Peyer's patch (tissue), 4 donors: Measurements from ENCODE around the gene C12orf54. TPM values are rescaled to one million over a fixed set of nuclear protein-coding genes. Genes with fewer than 3 reads are reported as not detected.
"Not testable (repeated sequence)": the region's sequence is repeated elsewhere in the genome, so short reads cannot be mapped to it uniquely, and the experiment has no call there.

Source experiments
- DNase-seq, 3 donors: peaks; one replicate each; pipeline ENCODE4 v3.0.0-alpha.2; 2017 to 2019
- H3K27ac ChIP-seq, 4 donors: fragments of 200-600 bp; sonication (generic); one replicate each; pipeline ENCODE4 v1.5.1; 2016 to 2019
- H3K27me3 ChIP-seq, 2 donors: fragments of 200-600 bp; sonication (generic); one replicate each; pipeline ENCODE4 v1.5.1; 2019
- H3K36me3 ChIP-seq, 3 donors: fragments of 200-600 bp; sonication (generic); one replicate each; pipeline ENCODE4 v1.5.1; 2016 to 2019
- H3K4me1 ChIP-seq, 4 donors: fragments of 200-600 bp; sonication (generic); one replicate each; pipeline ENCODE4 v1.5.1; 2016 to 2019
- H3K4me3 ChIP-seq, 4 donors: fragments of 200-600 bp; sonication (generic); 1 replicate in 3 of 4; 2 replicates in 1 of 4; pipeline ENCODE4 v1.5.1; 2016 to 2019; ENCODE audit warnings: mild to moderate bottlenecking in 1 of 4
- H3K9me3 ChIP-seq, 4 donors: fragments of 200-600 bp; sonication (generic); one replicate each; pipeline ENCODE4 v1.5.1; 2016 to 2019; ENCODE audit warnings: mild to moderate bottlenecking in 1 of 4
- CTCF ChIP-seq, 6 experiments: fragments of 450-650 bp in 4 of 6; fragments of 200-600 bp in 2 of 6; sonication (generic) in 1 of 6; IDR thresholded peaks; one replicate each; pipeline ENCODE4 v1.5.1; 2017 to 2019; ENCODE audit warnings: antibody characterized with exemption in 6 of 6, mild to moderate bottlenecking in 3 of 6, moderate library complexity in 1 of 6
- POLR2A ChIP-seq, 2 donors: fragments of 450-650 bp; IDR thresholded peaks; one replicate each; pipeline ENCODE4 v1.5.1; 2017; ENCODE audit warnings: antibody characterized with exemption in 2 of 2, mild to moderate bottlenecking in 2 of 2, moderate library complexity in 2 of 2
- total RNA-seq, 4 donors: library from RNA; depleted of rRNA; stranded (reverse); fragments of >200 nt; gene quantifications; one replicate each; pipeline ENCODE4 v1.1.0, GENCODE V29; 2016

The C12orf54 gene
- total RNA-seq, result 1 to 10 TPM in 1 of 4 donors, not detected in 3; 2.8 TPM

DNA sequence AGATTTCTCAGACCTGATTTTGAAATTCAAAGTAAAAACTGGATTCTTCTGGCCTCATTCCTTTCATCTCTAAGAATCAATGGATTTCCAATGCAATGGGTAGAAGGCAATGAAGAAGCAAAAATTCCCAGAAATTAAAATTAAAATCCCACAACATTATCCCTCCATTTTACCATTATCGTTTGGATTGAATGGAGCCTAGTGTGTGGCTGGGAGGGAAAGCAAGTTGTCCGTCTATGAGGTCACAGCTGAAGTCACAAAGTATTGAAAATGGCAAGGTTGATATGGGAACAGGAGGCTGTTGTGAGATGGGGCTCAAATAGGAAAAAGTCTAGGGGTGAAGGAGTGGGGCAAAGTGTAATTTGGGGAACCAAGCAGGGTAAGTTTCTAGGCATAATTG lies at the start of gene C12orf54:
C12orf54 (plus strand) TSS at position 301 of the 400 bp plus-strand sequence. CDS start 799 bp downstream, outside the sequence.
- H3K27me3 ChIP-seq, result no peaks in the 10 kb centered on the region
- no peaks in the 10 kb centered on the region for H3K36me3 ChIP-seq
- H3K9me3 ChIP-seq, result no peaks in the 10 kb centered on the region
- no peaks in the 10 kb centered on the region for H3K4me1 ChIP-seq
- H3K27ac ChIP-seq, result no peak within 1 kb of the TSS
- TF ChIP-seq CTCF (IDR thresholded peaks at IDR 0.05) (no peak), POLR2A (IDR thresholded peaks at IDR 0.05) (no peak)
- no peak within 1 kb of the TSS for H3K4me3 ChIP-seq
- DNase-seq, result no peak

DNA sequence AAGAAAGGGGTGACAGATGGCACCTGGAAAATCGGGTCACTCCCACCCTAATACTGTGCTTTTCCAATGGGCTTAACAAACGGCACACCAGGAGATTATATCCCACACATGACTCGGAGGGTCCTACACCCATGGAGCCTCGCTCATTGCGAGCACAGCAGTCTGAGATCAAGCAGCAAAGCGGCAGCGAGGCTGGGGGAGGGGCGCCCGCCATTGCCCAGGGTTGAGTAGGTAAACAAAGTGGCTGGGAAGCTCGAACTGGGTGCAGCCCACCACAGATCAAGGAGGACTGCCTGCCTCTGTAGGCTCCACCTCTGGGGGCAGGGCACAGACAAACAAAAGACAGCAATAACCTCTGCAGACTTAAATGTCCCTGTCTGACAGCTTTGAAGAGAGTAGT lies 48.3 kb upstream of the C12orf54 start:
- DNase-seq, H3K4me1 ChIP-seq, H3K9me3 ChIP-seq, H3K36me3 ChIP-seq, H3K27ac ChIP-seq, H3K4me3 ChIP-seq, H3K27me3 ChIP-seq: not testable (repeated sequence)

- TF ChIP-seq POLR2A (IDR thresholded peaks at IDR 0.05) (no peak), CTCF (IDR thresholded peaks at IDR 0.05) (no peak)
- Histone ChIP-seq H3K36me3 (no peaks in the 10 kb centered on the region), H3K4me3 (no peak overlapping the region), H3K9me3 (no peaks in the 10 kb centered on the region), H3K4me1 (no peaks in the 10 kb centered on the region), H3K27me3 (no peaks in the 10 kb centered on the region), H3K27ac (no peak overlapping the region)
- DNase-seq, result no peak
Observed at GRCh38 chr12:48441069-48441468, 41.2 kb upstream of the C12orf54 start.

DNA sequence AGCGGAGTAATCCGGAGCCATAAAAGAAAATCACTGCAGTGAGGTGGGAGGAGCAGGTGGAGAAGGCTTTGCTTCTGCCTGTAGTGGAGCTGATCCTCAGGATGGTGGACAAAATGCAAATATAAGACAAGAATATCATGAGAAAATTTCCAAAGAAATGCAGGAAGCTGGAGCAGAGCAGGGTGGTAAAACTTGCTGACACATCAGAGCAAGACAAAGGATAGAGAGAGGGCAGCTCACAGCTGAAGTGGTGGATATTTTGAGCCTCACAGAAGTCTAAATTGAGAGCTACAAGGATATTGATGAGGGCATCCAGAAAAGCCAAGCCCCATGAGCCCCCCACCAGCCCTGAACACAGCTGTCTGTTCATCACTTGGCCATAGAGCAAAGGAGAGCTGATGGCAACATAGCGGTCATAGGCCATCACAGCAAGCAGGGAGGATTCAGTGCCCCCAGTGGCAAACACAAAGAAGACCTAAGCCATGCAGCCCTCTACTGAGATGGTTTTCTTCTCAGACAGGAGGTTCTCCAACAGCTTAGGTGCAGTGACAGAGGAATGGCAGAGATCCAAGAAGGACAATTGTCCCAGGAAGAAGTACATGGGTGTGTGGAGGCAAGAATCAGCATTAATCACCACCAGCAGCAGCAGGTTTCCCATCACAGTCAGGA lies 40.0 kb upstream of the C12orf54 start:
- Histone ChIP-seq H3K4me3 (no peak overlapping the region), H3K9me3 (no peaks in the 10 kb centered on the region), H3K27me3 (no peaks in the 10 kb centered on the region), H3K27ac (no peak overlapping the region), H3K36me3 (no peaks in the 10 kb centered on the region), H3K4me1 (no peaks in the 10 kb centered on the region)
- TF ChIP-seq CTCF (IDR thresholded peaks at IDR 0.05), result no peak
- TF ChIP-seq POLR2A (IDR thresholded peaks at IDR 0.05), result no peak
- DNase-seq, result no peak

GRCh38 chr12:48445538-48445937 lies 36.8 kb upstream of the C12orf54 start:
- Histone ChIP-seq H3K4me3 (no peak overlapping the region), H3K9me3 (no peaks in the 10 kb centered on the region), H3K4me1 (no peaks in the 10 kb centered on the region), H3K36me3 (no peaks in the 10 kb centered on the region), H3K27ac (no peak overlapping the region), H3K27me3 (no peaks in the 10 kb centered on the region)
- TF ChIP-seq CTCF (IDR thresholded peaks at IDR 0.05) (no peak), POLR2A (IDR thresholded peaks at IDR 0.05) (no peak)
- no peak for DNase-seq

DNA sequence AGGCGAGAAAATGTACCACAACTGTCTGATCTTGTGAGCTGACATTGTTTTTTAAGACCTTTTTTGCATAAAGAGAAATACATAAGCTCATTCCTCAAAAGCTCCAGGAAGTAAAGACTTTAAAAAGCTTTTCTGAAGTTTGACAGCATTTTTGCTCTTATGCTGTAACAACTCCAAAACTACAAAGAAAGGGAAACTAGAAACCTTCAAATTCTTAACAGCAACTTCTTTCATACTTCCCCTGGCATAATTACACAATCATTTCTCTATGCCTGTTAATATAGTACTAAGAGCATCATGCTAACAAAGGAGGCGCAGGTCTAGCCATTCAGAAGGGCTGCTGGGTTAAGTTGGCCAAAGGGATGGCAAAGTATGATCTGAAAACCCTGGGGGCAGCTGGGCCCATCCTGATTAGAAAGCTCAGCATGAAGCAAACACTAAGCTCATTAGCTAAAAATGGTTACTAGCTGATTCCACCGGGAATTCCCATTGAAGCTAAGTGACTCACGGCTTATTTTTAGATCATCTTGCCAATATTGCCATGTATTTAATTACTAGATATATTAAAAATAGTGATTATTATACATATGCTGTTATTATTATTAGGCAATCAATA lies 36.0 kb upstream of the C12orf54 start:
- Histone ChIP-seq H3K4me3 (no peak overlapping the region), H3K27me3 (no peaks in the 10 kb centered on the region), H3K9me3 (no peaks in the 10 kb centered on the region), H3K27ac (no peak overlapping the region), H3K36me3 (no peaks in the 10 kb centered on the region), H3K4me1 (no peaks in the 10 kb centered on the region)
- no peak for TF ChIP-seq POLR2A (IDR thresholded peaks at IDR 0.05)
- TF ChIP-seq CTCF (IDR thresholded peaks at IDR 0.05), result no peak
- no peak for DNase-seq
